RWPE2 (cell line): ENCODE data around the gene EBF4.

Experiments
- ATAC-seq: fragments of 200-7000 bp; cut with Tn5 transposase; 3 replicates; pipeline ENCODE4 v1.9.1; 2021; ENCODE audit warnings: low read depth
- DNase-seq: peaks from one replicate; pipeline ENCODE4 v3.0.0-alpha.2; 2020; ENCODE audit warnings: low spot score
- H3K27ac ChIP-seq: fragments of 450-650 bp; 2 replicates; pipeline ENCODE4 v1.5.1; 2017; ENCODE audit warnings: mild to moderate bottlenecking; ENCODE audit not compliant: poor library complexity, severe bottlenecking
- H3K27me3 ChIP-seq: fragments of 250-450 bp; sonication (Bioruptor Pico); 2 replicates; pipeline ENCODE4 v1.5.1; 2021; ENCODE audit warnings: mild to moderate bottlenecking, moderate library complexity; ENCODE audit not compliant: insufficient read depth, poor library complexity, severe bottlenecking
- H3K36me3 ChIP-seq: fragments of 250-450 bp; sonication (Bioruptor Pico); 2 replicates; pipeline ENCODE4 v1.5.1; 2020; ENCODE audit warnings: low read depth, mild to moderate bottlenecking, moderate library complexity
- H3K4me1 ChIP-seq: fragments of 250-450 bp; sonication (Bioruptor Pico); 2 replicates; pipeline ENCODE4 v1.5.1; 2021; ENCODE audit warnings: mild to moderate bottlenecking, moderate library complexity; ENCODE audit not compliant: insufficient read depth, poor library complexity, severe bottlenecking
- H3K4me3 ChIP-seq: fragments of 250-450 bp; sonication (Bioruptor Pico); 2 replicates; pipeline ENCODE4 v1.5.1; 2021; ENCODE audit warnings: mild to moderate bottlenecking, moderate library complexity; ENCODE audit not compliant: severe bottlenecking
- H3K9me3 ChIP-seq: fragments of 250-450 bp; sonication (Bioruptor Pico); 2 replicates; pipeline ENCODE4 v1.5.1; 2021; ENCODE audit warnings: mild to moderate bottlenecking, moderate library complexity; ENCODE audit not compliant: severe bottlenecking
- TF ChIP-seq, protein P1 (sequence below): fragments of 450-650 bp; IDR thresholded peaks from one replicate; pipeline ENCODE4 v1.5.1; 2017; ENCODE audit warnings: mild to moderate bottlenecking, moderate library complexity; ENCODE audit not compliant: poor library complexity, severe bottlenecking

The EBF4 gene

DNA sequence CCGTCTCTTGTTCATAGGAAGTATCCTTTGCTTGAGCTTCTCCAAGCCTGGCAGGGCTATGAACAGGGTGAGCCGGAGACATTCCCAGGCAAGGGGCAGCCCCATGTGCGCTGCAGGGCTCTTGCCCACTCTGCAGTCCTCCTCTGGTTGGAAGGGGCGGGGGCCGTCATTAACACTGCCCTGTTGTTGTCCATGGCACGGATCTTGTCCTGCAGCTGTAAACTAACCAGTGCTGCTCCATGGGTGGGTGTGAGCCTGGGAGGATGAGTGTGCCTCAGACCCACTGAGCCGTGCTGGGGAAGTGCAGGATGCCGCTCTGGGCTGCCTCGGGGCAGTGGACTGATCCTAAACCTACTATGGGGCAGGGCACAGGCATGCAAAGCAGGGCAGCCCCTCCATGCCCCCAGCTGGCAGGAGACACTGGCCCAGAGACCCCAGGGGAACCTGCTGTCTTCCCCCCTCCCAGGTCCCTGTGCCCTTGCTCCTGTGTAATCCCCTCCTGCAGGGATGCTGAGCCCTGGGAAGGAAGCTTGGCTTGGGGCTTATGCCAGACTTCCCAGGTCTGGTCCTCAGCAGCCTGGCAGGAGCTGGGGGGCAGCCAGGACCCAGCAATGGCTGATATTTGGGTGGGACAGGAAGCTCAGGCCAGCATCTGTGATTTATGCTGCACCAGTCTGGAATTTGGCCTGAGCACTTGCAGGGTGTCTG lies 8.5 kb downstream of the EBF4 start:
- no peaks in the 10 kb centered on the region for H3K4me1 ChIP-seq
- no peak overlapping the region for H3K27ac ChIP-seq
- ATAC-seq (no peak), DNase-seq (no peak)
- no peaks in the 10 kb centered on the region for H3K27me3 ChIP-seq
- H3K9me3 ChIP-seq: no peaks in the 10 kb centered on the region
- H3K4me3 ChIP-seq: no peak overlapping the region
- TF ChIP-seq, protein P1, sequence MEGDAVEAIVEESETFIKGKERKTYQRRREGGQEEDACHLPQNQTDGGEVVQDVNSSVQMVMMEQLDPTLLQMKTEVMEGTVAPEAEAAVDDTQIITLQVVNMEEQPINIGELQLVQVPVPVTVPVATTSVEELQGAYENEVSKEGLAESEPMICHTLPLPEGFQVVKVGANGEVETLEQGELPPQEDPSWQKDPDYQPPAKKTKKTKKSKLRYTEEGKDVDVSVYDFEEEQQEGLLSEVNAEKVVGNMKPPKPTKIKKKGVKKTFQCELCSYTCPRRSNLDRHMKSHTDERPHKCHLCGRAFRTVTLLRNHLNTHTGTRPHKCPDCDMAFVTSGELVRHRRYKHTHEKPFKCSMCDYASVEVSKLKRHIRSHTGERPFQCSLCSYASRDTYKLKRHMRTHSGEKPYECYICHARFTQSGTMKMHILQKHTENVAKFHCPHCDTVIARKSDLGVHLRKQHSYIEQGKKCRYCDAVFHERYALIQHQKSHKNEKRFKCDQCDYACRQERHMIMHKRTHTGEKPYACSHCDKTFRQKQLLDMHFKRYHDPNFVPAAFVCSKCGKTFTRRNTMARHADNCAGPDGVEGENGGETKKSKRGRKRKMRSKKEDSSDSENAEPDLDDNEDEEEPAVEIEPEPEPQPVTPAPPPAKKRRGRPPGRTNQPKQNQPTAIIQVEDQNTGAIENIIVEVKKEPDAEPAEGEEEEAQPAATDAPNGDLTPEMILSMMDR: no peak
- H3K36me3 ChIP-seq: no peaks in the 10 kb centered on the region

DNA sequence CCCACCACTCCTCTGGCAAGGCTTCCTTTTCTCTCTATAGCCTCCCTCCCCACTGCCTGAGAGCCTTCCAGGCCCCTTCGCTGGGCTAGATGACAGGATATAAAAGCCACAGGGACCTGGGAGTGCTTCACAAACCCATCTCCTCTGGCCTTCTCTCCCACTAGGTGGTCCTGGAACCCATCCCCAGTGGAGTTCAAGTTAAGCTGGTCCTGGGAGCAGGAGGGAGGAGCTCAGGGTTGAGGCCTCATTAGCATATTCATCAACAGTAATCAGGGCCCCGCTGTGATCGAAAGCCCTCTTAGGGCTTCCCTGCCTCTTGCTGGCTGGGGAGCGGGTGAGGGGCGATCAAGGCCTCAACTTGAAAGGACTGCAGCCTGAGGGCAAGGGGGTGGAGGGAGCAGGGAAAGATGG lies 9.1 kb downstream of the EBF4 start:
- H3K4me1 ChIP-seq: no peaks in the 10 kb centered on the region
- TF ChIP-seq, protein P1: no peak
- ATAC-seq (no peak), DNase-seq (no peak)
- no peak overlapping the region for H3K27ac ChIP-seq
- H3K4me3 ChIP-seq: no peak overlapping the region
- no peaks in the 10 kb centered on the region for H3K9me3 ChIP-seq
- no peaks in the 10 kb centered on the region for H3K36me3 ChIP-seq
- no peaks in the 10 kb centered on the region for H3K27me3 ChIP-seq

DNA sequence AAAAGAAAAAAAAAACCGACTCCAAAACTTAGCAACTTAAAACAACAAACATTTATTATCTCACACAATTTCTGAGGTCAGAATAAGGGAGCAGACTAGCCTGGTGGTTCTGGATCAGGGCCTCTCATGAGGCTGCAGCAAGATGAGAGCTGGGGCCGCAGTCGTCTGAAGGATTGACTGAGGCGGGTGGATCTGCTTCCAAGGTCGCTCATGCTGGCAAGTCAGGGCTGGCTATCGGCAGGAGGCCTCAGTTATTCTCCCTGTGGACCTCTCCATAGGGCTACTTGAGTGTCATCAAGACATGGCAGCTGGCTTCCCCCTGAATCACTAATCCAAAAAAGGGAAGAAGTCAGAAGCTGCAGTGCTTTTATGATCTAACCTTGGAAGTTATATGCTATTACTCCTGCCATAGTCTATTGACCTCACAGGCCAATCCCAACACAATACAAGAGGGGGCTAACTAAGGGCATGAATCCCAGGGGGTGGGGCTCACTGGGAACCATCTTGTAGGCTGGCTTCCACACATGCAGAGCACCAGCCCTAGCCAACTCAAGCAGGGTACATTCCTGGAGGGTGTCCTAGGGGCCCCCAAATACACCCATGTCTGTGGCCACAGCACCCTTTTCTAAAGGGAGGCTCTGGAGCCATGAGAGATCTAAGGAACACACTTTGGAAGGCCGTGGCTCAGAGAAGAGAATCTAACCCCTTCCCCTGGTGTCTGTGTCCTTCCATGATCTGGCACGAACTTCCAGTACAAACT lies 11.3 kb downstream of the EBF4 start:
- Histone ChIP-seq H3K27ac (no peak overlapping the region), H3K36me3 (no peaks in the 10 kb centered on the region), H3K4me1 (no peaks in the 10 kb centered on the region), H3K9me3 (no peaks in the 10 kb centered on the region), H3K4me3 (no peak overlapping the region), H3K27me3 (peaks cover 3% of the 10 kb centered on the region)
- DNase-seq (no peak), ATAC-seq (no peak)
- TF ChIP-seq, protein P1: no peak

GRCh38 chr20:2705931-2706645 lies 13.5 kb downstream of the EBF4 start:
- no peak for ATAC-seq
- Histone ChIP-seq H3K9me3 (no peaks in the 10 kb centered on the region), H3K27me3 (peaks cover 12% of the 10 kb centered on the region), H3K27ac (no peak overlapping the region), H3K4me1 (no peaks in the 10 kb centered on the region), H3K4me3 (no peak overlapping the region), H3K36me3 (no peaks in the 10 kb centered on the region)
- no peak for DNase-seq
- TF ChIP-seq, protein P1: no peak
